Ishikawa (cell line): ENCODE measurements around the gene NFX1.

Experiments used
- EP300 ChIP-seq: IDR thresholded peaks from 2 replicates; pipeline ENCODE4 v1.6.1; 2012; ENCODE audit warnings: borderline replicate concordance
- FOXM1 ChIP-seq: IDR thresholded peaks from 2 replicates; pipeline ENCODE4 v1.6.1; 2012; ENCODE audit warnings: low read depth, borderline replicate concordance
- RAD21 ChIP-seq: IDR thresholded peaks from 2 replicates; pipeline ENCODE4 v1.6.1; 2012; ENCODE audit warnings: low read depth
- TF ChIP-seq, protein P1 (sequence below): IDR thresholded peaks from 2 replicates; pipeline ENCODE4 v1.6.1; 2012

DNA sequence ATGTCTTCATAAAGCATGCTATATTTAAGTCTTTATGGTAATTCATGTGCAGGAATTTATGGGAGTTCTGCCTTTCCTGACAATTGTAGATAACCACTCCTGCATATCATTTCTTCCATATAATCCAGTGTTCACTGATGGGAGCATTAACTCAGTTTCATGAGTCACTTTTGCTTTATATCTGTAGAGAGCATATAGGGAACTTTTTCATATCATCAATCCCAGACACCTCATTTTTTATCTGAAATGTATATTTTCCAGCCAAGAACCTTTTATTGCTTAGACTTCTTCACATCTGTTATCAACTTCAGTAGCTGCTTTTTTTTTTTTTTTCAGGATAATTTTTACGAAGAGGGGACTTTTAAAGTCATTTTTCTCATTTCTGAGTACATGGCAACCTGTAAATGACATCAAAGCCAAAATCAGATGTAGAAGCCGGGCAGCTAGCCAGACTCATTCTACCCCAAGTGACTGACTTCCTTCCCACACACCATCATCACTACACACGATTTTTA lies 41.1 kb downstream of the NFX1 start:
- TF ChIP-seq, protein P1, sequence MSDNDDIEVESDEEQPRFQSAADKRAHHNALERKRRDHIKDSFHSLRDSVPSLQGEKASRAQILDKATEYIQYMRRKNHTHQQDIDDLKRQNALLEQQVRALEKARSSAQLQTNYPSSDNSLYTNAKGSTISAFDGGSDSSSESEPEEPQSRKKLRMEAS: no peak
- TF ChIP-seq EP300: no peak
- no peak for TF ChIP-seq FOXM1
- no peak for TF ChIP-seq RAD21
